ENCODE data around the gene FTO. TPM values are rescaled to one million over a fixed set of nuclear protein-coding genes. Genes with fewer than 3 reads are reported as not detected.

The FTO gene
- total and polyA plus RNA-seq, 2 of the 13 experiments (the other 11 are each of a cell fraction or from before 2014, with no cell fraction given) = 41.6 to 55.8 TPM

- TF ChIP-seq ZUFSP (CRISPR knock-in tag; IDR thresholded peaks at IDR 0.05; ENCODE audit: borderline replicate concordance) (no peak), ZNF639 (CRISPR knock-in tag; conservative IDR thresholded peaks at IDR 0.05) (0 out of 2 replicates have a peak, but pooled peaks have one; percentile 33), BCLAF1 (IDR thresholded peaks at IDR 0.05) (no peak), MED1 (CRISPR knock-in tag; IDR thresholded peaks at IDR 0.05) (peak; percentile 37), KAT2B (IDR thresholded peaks at IDR 0.05; ENCODE audit: borderline replicate concordance, low read depth, low read length) (peak; percentile 76; the same call in 1 of the 2 replicates), ZBTB25 (CRISPR knock-in tag; IDR thresholded peaks at IDR 0.05) (peak; percentile 71), ZNF670 (CRISPR knock-in tag; IDR thresholded peaks at IDR 0.05; ENCODE audit: borderline replicate concordance) (0 out of 2 replicates have a peak, but pooled peaks have one; percentile 50), IKZF4 (CRISPR knock-in tag; IDR thresholded peaks at IDR 0.05; ENCODE audit: borderline replicate concordance, low read depth, not compliant biosample characterization) (no peak), KMT2A (CRISPR knock-in tag; IDR thresholded peaks at IDR 0.05) (0 out of 2 replicates have a peak, but pooled peaks have one; percentile 40), ZNF609 (CRISPR knock-in tag; IDR thresholded peaks at IDR 0.05; ENCODE audit: borderline replicate concordance) (peak; percentile 65), KAT8 (CRISPR knock-in tag; IDR thresholded peaks at IDR 0.05) (peak; percentile 43; the same call in 1 of the 2 replicates), ASH2L (IDR thresholded peaks at IDR 0.05; ENCODE audit: insufficient read length, low read depth, low read length) (peak; percentile 60), ZNF484 (CRISPR knock-in tag; IDR thresholded peaks at IDR 0.05; ENCODE audit: borderline replicate concordance, low read depth) (no peak), SAP130 (CRISPR knock-in tag; IDR thresholded peaks at IDR 0.05; ENCODE audit: low read depth) (peak; percentile 54), ZNF205 (CRISPR knock-in tag; IDR thresholded peaks at IDR 0.05) (0 out of 2 replicates have a peak, but pooled peaks have one; percentile 38), ZNF614 (CRISPR knock-in tag; IDR thresholded peaks at IDR 0.05; ENCODE audit: borderline replicate concordance) (peak; percentile 60; the same call in 1 of the 2 replicates), TAF1 (CRISPR knock-in tag; IDR thresholded peaks at IDR 0.05) (no peak)
These were observed 72.0 kb downstream of the FTO start (continued) for GRCh38 chr16:53775821-53776431.
